GM10266 (cell line): Measurements from ENCODE around the gene NCAM1.

ENCODE experiments used
- DNase-seq: peaks from one replicate; pipeline ENCODE4 v3.0.0; 2012; ENCODE audit errors: extremely low spot score
- TF ChIP-seq, protein P1 (sequence below): IDR thresholded peaks from 2 replicates; pipeline ENCODE4 v1.5.1; 2012; ENCODE audit warnings: mild to moderate bottlenecking, low read depth; ENCODE audit not compliant: control insufficient read depth, insufficient read depth; ENCODE audit errors: missing control alignments

NCAM1 gene

DNA sequence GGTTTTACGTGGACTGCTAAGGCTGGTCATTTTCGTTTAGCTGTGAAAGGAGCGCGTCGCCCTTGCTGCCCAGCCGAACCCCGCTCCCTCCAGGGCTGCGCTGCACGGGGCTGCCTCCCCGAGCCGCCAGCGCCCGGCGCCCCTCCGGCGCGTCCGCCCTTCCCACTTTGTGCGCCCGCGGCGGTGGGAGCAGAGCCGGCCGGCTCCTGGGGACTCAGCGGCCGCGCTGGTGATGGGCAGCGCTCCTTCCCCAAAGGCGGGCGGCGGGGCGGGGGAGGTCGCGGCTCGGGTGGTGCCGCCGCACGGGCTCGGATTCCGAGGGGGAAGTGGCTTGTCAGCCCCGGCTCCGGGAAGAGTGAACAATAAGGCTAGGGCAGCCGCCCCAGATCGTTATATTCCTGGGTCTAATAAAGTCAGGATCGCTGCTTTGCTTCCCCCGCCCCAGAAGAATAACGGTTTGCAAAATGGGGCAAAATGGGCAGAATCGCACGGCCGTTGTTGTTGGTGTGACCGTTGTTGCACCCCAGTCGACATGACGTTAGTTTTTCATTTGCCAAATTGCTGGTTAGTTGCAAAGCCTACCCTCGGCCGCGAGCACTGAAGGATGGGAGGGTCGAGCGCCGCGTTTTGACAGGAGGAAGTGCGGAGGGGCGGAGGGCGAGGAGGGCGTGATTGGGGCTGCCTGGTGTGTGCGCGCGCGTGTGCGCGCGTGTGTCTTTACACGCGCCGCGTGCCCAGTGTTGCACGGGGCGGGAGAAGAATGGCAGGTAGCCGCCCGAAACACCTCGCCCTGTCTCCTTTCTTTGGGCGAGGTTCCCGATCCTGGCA is 745 bp downstream of the NCAM1 start:
- peak; percentile 31 for DNase-seq
- TF ChIP-seq, protein P1, sequence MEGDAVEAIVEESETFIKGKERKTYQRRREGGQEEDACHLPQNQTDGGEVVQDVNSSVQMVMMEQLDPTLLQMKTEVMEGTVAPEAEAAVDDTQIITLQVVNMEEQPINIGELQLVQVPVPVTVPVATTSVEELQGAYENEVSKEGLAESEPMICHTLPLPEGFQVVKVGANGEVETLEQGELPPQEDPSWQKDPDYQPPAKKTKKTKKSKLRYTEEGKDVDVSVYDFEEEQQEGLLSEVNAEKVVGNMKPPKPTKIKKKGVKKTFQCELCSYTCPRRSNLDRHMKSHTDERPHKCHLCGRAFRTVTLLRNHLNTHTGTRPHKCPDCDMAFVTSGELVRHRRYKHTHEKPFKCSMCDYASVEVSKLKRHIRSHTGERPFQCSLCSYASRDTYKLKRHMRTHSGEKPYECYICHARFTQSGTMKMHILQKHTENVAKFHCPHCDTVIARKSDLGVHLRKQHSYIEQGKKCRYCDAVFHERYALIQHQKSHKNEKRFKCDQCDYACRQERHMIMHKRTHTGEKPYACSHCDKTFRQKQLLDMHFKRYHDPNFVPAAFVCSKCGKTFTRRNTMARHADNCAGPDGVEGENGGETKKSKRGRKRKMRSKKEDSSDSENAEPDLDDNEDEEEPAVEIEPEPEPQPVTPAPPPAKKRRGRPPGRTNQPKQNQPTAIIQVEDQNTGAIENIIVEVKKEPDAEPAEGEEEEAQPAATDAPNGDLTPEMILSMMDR, result no peak

DNA sequence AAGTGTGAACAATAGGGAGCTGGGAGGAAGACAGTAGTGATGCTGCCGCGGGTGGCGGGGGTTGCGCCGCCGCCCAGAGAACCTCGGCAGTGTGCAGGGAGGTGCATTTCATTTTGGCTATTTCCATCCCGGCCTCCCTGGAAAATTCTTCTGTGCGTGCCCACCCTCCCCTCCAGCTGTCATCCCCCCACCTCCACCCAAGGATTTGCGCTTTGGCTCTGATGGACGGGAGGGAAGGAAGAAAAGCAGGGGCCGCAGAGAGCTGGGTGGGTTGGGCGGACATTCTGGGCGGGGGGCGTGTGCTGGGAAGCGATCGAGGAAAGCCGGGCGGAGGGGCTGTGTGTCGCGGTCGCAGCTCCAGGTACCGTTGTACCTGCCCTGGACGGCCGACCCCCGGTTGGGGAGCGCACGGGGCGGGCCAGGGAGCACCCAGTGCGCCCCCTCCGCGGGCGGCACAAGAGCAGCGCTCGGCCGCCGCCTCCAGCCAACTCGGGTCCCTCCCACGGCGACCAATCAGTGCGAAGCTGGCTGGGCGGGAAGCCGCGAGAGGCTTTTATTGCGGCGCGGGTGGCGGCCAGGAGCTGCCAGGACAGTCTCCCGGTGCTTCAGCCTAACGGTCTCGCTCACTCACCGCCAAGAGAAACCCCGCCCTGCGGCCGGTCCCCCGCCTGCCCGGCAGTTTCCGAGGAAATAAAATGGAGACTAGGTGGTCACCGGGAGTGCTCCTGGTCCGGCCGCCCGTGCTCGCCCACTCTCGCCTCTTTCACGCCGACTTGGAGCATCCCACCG is 1.6 kb downstream of the NCAM1 start:
- DNase-seq, result no peak
- TF ChIP-seq, protein P1, result no peak

DNA sequence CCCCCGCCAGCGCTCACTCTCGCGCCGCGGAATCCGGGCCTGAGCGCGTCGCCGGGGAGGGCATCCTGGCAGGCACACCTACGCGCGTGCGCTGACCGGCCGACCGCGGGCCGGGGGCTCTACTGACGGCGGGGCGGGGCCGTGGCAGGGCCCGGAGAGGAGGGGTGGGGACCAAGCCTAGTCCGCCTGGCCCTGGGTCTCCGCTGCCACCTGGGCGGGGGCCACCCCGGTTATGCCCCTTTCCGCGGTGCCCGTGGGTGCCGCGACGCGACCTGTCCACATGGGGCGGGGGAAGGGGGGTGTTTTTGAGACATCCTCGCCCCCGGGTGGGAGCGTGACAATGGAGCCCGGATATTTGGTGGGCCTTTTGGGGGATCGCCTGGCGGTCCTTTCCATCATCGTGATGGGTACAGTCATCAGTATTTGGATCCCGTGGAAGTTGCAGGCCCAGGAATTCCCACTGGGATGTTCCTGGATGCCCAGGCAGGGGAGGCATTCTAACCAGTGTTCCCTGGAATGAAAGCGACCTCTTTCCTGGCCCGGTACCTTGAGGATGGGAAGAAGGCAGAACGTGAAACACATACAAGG is 2.2 kb downstream of the NCAM1 start:
- TF ChIP-seq, protein P1, result no peak
- DNase-seq, result no peak

DNA sequence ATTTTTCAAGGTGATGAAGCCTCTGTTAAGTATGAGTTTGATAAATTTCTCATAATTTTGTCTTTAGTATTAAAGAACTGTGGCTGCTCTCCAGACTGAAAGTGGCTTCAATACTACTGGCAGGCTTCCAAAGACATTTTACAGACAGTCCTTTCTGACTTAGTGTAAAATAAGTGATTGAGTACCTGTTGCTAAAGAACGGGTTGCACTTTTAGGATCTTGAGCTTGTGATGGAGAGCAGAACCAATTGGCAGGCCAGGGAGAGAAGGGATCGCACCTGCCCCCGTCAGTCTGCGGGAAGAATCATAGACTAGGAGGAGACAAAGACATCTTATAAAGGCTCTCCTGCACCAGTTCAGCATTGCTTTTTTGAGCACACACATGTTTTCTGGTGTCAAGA is 4.4 kb downstream of the NCAM1 start:
- TF ChIP-seq, protein P1, result no peak
- DNase-seq, result no peak

DNA sequence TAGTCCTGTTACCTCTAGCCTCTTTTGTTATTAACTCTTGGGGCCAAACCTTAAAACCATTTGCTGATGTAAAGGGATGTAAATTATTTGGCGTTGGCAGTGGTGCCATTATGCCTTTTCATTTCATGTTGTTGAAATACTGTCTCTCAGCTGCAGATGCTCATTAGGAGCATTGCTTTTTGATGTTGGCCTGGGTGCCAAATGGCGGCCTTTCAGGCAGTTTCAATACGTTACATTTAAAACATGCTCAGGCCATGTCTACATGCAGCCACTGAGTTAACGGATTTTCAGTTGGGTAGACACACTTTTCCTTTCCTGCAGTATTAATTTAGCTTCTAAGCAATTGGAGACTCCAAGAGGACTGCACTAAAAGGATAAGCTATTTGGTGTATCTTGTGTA is 5.3 kb downstream of the NCAM1 start:
- DNase-seq, result no peak
- TF ChIP-seq, protein P1, result no peak

DNA sequence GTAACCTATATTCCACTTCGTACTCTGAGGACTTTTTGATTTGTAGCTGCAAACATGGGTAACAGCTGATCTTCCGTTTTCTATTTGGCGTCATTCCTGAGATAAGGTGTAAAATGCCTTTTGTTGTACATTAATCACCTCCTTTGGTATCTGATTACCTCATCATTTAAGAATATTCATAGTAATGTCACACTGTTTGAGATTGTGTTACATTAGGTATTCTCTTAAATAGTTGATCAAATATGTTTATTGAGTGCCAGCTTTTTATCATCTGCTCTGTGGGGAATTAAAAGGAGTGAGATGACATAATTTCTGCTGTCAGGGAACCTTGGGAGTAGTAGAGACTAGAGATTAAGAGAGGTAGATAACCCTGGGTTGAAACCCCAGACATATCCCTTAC is 5.9 kb downstream of the NCAM1 start:
- TF ChIP-seq, protein P1, result no peak
- DNase-seq, result no peak
